ENCODE measurements around the gene VWA7.

- TF ChIP-seq GATA2 (IDR thresholded peaks at IDR 0.05; ENCODE audit: low read depth, low read length) (no peak), GATA3 (IDR thresholded peaks at IDR 0.05; ENCODE audit: low read depth, low read length) (no peak)
These were observed 37.5 kb upstream of the VWA7 start for GRCh38 chr6:31814677-31815024.

Measured in SH-SY5Y (cell line).